Stomach (tissue), 9 donors: Measurements from ENCODE around the gene CABP1. TPM values are rescaled to one million over a fixed set of nuclear protein-coding genes. Genes with fewer than 3 reads are reported as not detected.

Source experiments
- DNase-seq, 2 donors: peaks; one replicate each; pipeline versions ENCODE4 v3.0.0 to v3.0.0-alpha.2; 2013 to 2019
- H3K27ac ChIP-seq, 5 donors: fragments of 200-600 bp in 4 of 5; sonication (generic) in 4 of 5; one replicate each; pipeline ENCODE4 v1.5.1; 2013 to 2019; ENCODE audit warnings: mild to moderate bottlenecking in 1 of 5, moderate library complexity in 1 of 5
- H3K27me3 ChIP-seq, 3 donors: fragments of 200-600 bp; sonication (generic); one replicate each; pipeline ENCODE4 v1.5.1; 2017 to 2019; ENCODE audit warnings: mixed run types in 1 of 3
- H3K36me3 ChIP-seq, 4 donors: fragments of 200-600 bp; sonication (generic); 1 replicate in 3 of 4; 2 replicates in 1 of 4; pipeline ENCODE4 v1.5.1; 2016 to 2019
- H3K4me1 ChIP-seq, 4 donors: fragments of 200-600 bp; sonication (generic); one replicate each; pipeline ENCODE4 v1.5.1; 2016 to 2019
- H3K4me3 ChIP-seq, 4 donors: fragments of 200-600 bp; sonication (generic) in 3 of 4; one replicate each; pipeline ENCODE4 v1.5.1; 2016 to 2019; ENCODE audit warnings: mild to moderate bottlenecking in 1 of 4
- H3K9me3 ChIP-seq, 4 donors: fragments of 200-600 bp; sonication (generic); one replicate each; pipeline ENCODE4 v1.5.1; 2016 to 2019
- CTCF ChIP-seq, 7 experiments: fragments of 450-650 bp in 4 of 7; fragments of 200-600 bp in 3 of 7; sonication (generic) in 3 of 7; IDR thresholded peaks; one replicate each; pipeline ENCODE4 v1.5.1; 2016 to 2019; ENCODE audit warnings: antibody characterized with exemption in 7 of 7, control low read depth in 2 of 7, mild to moderate bottlenecking in 1 of 7
- EP300 ChIP-seq: sonication (generic); formaldehyde crosslinking; IDR thresholded peaks from one replicate; pipeline ENCODE4 v1.6.1; 2017; ENCODE audit warnings: antibody characterized with exemption
- POLR2A ChIP-seq, 4 donors: fragments of 450-650 bp; IDR thresholded peaks; one replicate each; pipeline ENCODE4 v1.6.1; 2016; ENCODE audit warnings: antibody characterized with exemption in 4 of 4, control low read depth in 2 of 4, mild to moderate bottlenecking in 1 of 4, moderate library complexity in 1 of 4
- POLR2AphosphoS5 ChIP-seq, 3 donors: sonication (generic); formaldehyde crosslinking; IDR thresholded peaks; one replicate each; pipeline ENCODE4 v1.6.1; 2016; ENCODE audit warnings: antibody characterized with exemption in 3 of 3
- WGBS, 5 donors: extraction: QIAGEN DNeasy Blood & Tissue Kit in 3 of 5; methylation state at CpG; one replicate each; pipeline versions ENCODE4 v1.1.5 to v1.1.7; 2013 to 2018; 5-methylcytosine and 5-hydroxymethylcytosine counted together
- intact Hi-C: fragments of 100-400 bp; cut with DNase I; formaldehyde crosslinking; loops from one replicate; pipeline ENCODE4 v1.15.1; 2023; ENCODE audit warnings: low total_unique reads
- polyA plus RNA-seq, 3 donors: library from polyadenylated mRNA; stranded (reverse); fragments of 200-250 nt; gene quantifications; one replicate each; pipeline ENCODE4 v1.2.3, GENCODE V29; 2013
- total RNA-seq, 5 donors: library from RNA; depleted of rRNA; stranded (reverse); fragments of >200 nt; gene quantifications; one replicate each; pipeline versions ENCODE4 v1.1.0 to v1.2.3, GENCODE V29; 2014 to 2016
- donor health status: healthy with polysubstance abuse.
- donor health status: Bipolar disorder and iron deficiency.
- donor health status: healthy.

The CABP1 gene
- total and polyA plus RNA-seq, 8 donors = 1.1 to 2.4 (median 2.0) TPM; not detected in 3

DNA sequence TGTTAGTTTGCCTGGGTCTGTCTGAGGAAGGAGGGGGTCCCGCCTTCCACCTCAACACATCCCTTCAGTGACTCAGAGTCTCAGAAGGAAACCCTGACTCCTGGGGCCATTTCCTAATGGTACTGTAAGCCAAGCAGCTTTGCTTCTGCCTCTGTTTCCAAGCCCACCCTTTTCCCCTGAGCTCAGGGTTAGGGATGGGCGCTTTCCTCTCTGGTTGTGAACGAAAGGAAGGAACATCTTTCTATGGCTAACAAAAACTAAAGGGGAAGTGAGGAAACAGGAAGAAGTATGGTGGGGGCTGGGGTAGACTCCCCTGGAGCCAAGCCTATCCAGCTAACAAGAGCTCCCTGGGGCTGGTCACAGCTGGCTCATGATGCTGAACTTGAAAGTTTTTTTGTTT lies 58.2 kb downstream of the CABP1 start:
- Histone ChIP-seq H3K36me3 (peaks cover 40 to 97% (median 96%) of the 10 kb centered on the region in 4 donors), H3K4me3 (no peak overlapping the region), H3K27ac (peak overlapping the region in 3 of 5 donors; percentile 23 to 68 (median 44)), H3K4me1 (peaks cover 14 to 40% (median 37%) of the 10 kb centered on the region in 4 donors), H3K9me3 (no peaks in the 10 kb centered on the region), H3K27me3 (no peaks in the 10 kb centered on the region)
- intact Hi-C loops = no loop called here
- no peak for TF ChIP-seq POLR2A (IDR thresholded peaks at IDR 0.05)
- no peak for TF ChIP-seq POLR2AphosphoS5 (IDR thresholded peaks at IDR 0.05)
- no peak for TF ChIP-seq CTCF (IDR thresholded peaks at IDR 0.05)
- TF ChIP-seq EP300 = no peak
- no peak for DNase-seq
- WGBS, 5 donors = 76 to 93% (median 88%) methylated on average over 3 of the region's 3 CpGs

DNA sequence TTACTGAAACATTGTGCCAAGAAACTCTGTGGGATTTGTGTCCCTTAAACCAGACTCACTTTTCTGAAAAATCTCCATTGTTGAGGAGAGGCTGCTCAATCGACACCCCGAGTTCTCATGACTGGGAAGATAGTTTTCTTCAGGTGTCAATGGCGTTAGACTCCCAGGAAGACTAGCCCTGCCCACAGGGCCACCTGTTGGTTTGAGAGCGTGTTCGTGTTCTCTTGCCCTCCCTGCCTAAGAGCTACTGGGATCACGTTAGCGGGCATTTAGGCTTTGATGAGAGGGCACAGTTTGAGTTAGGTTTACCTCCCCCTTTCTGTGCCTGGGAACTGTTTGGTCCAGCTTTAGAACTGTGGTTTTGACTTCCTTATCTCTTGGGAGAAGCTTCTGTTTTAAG lies 59.1 kb downstream of the CABP1 start:
- no peak overlapping the region for H3K4me3 ChIP-seq
- intact Hi-C loops = no loop called here
- no peaks in the 10 kb centered on the region for H3K27me3 ChIP-seq
- WGBS, 5 donors = 65 to 83% (median 66%) methylated on average over 6 to 7 of the region's 7 CpGs
- DNase-seq = no peak
- H3K27ac ChIP-seq = peak overlapping the region in 3 of 5 donors; percentile 21 to 68 (median 44)
- no peaks in the 10 kb centered on the region for H3K9me3 ChIP-seq
- TF ChIP-seq POLR2AphosphoS5 (IDR thresholded peaks at IDR 0.05) = no peak
- TF ChIP-seq CTCF (IDR thresholded peaks at IDR 0.05) = no peak
- TF ChIP-seq POLR2A (IDR thresholded peaks at IDR 0.05) = no peak
- TF ChIP-seq EP300 = no peak
- H3K4me1 ChIP-seq = peaks cover 14 to 41% (median 37%) of the 10 kb centered on the region in 4 donors
- H3K36me3 ChIP-seq = peaks cover 34 to 90% (median 88%) of the 10 kb centered on the region in 4 donors

- Histone ChIP-seq H3K9me3 (no peaks in the 10 kb centered on the region), H3K4me1 (peaks cover 17 to 49% (median 40%) of the 10 kb centered on the region in 4 donors), H3K27ac (peak overlapping the region; percentile 16 to 68 (median 40)), H3K27me3 (no peaks in the 10 kb centered on the region), H3K4me3 (no peak overlapping the region), H3K36me3 (peaks cover 21 to 81% (median 75%) of the 10 kb centered on the region in 4 donors)
- TF ChIP-seq POLR2A (IDR thresholded peaks at IDR 0.05) (no peak), POLR2AphosphoS5 (IDR thresholded peaks at IDR 0.05) (no peak)
- 61 to 89% (median 67%) methylated on average over 5 of the region's 5 CpGs for WGBS, 5 donors
- DNase-seq = peak in 1 of 2 donors; percentile 76
- intact Hi-C loops = no loop called here
These were observed 60.5 kb downstream of the CABP1 start for GRCh38 chr12:120700886-120701285.

GRCh38 chr12:120702637-120703036 lies 62.2 kb downstream of the CABP1 start:
- intact Hi-C loops = no loop called here
- TF ChIP-seq POLR2AphosphoS5 (IDR thresholded peaks at IDR 0.05) (no peak), EP300 (no peak), CTCF (IDR thresholded peaks at IDR 0.05) (no peak), POLR2A (IDR thresholded peaks at IDR 0.05) (no peak)
- DNase-seq = peak in 1 of 2 donors; percentile 70
- H3K4me3 ChIP-seq = no peak overlapping the region
- H3K9me3 ChIP-seq = no peaks in the 10 kb centered on the region
- no peaks in the 10 kb centered on the region for H3K27me3 ChIP-seq
- WGBS, 5 donors = 36 to 94% (median 48%) methylated on average over 1 of the region's 1 CpG
- peak overlapping the region; percentile 14 to 68 (median 38) for H3K27ac ChIP-seq
- H3K4me1 ChIP-seq = peaks cover 18 to 54% (median 44%) of the 10 kb centered on the region in 4 donors
- H3K36me3 ChIP-seq = peaks cover 5 to 64% (median 57%) of the 10 kb centered on the region in 4 donors

- no peak for DNase-seq
- 77 to 86% (median 85%) methylated on average over 11 of the region's 11 CpGs for WGBS, 5 donors
- intact Hi-C loops = no loop called here
- no peak overlapping the region for H3K4me3 ChIP-seq
- no peak for TF ChIP-seq EP300
- TF ChIP-seq POLR2A (IDR thresholded peaks at IDR 0.05) = no peak
- TF ChIP-seq POLR2AphosphoS5 (IDR thresholded peaks at IDR 0.05) = no peak
- TF ChIP-seq CTCF (IDR thresholded peaks at IDR 0.05) = no peak
- peak overlapping the region; percentile 14 to 68 (median 38) for H3K27ac ChIP-seq
- H3K27me3 ChIP-seq = no peaks in the 10 kb centered on the region
- peaks cover 5 to 56% (median 49%) of the 10 kb centered on the region in 4 donors for H3K36me3 ChIP-seq
- H3K4me1 ChIP-seq = peaks cover 18 to 53% (median 44%) of the 10 kb centered on the region in 4 donors
- no peaks in the 10 kb centered on the region for H3K9me3 ChIP-seq
These were observed 63.0 kb downstream of the CABP1 start for GRCh38 chr12:120703311-120703942.
